ENCODE results near the gene DNAJA3.

The DNAJA3 gene

DNA sequence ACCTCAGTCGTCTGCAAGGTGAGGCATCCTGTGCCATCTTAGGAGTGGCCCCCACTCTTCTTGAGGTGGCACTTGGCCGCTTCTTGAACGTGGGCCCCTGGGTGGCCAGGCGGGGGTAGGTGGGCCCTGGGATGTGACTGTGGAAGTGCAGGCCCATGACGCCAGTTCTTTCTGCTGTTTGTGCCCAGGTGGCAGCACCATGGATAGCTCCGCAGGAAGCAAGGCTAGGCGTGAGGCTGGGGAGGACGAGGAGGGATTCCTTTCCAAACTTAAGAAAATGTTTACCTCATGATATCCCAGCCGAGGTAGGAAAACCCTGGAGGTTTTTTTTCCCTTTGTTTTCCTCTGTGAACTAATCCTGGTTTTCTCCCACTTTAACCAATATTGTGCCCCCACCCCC, 29.0 kb downstream of the DNAJA3 start:
- H3K27ac ChIP-seq (ENCODE audit: poor library complexity, severe bottlenecking) = no peak overlapping the region
- TF ChIP-seq, protein P1, sequence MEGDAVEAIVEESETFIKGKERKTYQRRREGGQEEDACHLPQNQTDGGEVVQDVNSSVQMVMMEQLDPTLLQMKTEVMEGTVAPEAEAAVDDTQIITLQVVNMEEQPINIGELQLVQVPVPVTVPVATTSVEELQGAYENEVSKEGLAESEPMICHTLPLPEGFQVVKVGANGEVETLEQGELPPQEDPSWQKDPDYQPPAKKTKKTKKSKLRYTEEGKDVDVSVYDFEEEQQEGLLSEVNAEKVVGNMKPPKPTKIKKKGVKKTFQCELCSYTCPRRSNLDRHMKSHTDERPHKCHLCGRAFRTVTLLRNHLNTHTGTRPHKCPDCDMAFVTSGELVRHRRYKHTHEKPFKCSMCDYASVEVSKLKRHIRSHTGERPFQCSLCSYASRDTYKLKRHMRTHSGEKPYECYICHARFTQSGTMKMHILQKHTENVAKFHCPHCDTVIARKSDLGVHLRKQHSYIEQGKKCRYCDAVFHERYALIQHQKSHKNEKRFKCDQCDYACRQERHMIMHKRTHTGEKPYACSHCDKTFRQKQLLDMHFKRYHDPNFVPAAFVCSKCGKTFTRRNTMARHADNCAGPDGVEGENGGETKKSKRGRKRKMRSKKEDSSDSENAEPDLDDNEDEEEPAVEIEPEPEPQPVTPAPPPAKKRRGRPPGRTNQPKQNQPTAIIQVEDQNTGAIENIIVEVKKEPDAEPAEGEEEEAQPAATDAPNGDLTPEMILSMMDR (IDR thresholded peaks at IDR 0.05; ENCODE audit: poor library complexity, severe bottlenecking) = no peak
- no peak overlapping the region for H3K4me3 ChIP-seq (ENCODE audit: severe bottlenecking)
- ATAC-seq (ENCODE audit: low read depth) = no peak
- no peaks in the 10 kb centered on the region for H3K4me1 ChIP-seq (ENCODE audit: insufficient read depth, poor library complexity, severe bottlenecking)
- H3K9me3 ChIP-seq (ENCODE audit: severe bottlenecking) = no peaks in the 10 kb centered on the region
- no peak for DNase-seq (ENCODE audit: low spot score)
- H3K27me3 ChIP-seq (ENCODE audit: insufficient read depth, poor library complexity, severe bottlenecking) = no peaks in the 10 kb centered on the region
- H3K36me3 ChIP-seq (ENCODE audit: low read depth) = peaks cover 70% of the 10 kb centered on the region

DNA sequence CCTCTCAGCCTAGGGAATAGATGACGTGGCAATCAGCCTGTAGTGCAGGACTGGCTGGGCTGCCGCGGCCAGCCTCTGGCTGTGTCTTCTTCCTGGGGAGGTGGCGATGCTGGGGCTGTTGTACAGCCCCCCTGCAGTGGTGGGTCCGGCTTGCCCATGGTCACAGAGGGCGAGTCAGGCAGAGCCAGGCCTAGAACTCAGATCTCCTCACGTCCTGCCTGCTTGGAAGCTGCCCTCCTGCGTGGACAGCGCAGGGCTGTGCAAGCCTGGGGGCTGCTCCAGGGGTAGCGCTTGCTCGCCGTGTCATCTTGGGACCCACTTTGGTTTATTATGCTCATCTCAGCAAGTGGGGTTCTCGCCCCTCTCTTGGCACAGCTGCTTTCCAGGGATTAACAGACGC, 29.4 kb downstream of the DNAJA3 start:
- H3K9me3 ChIP-seq (ENCODE audit: severe bottlenecking) = no peaks in the 10 kb centered on the region
- H3K27ac ChIP-seq (ENCODE audit: poor library complexity, severe bottlenecking) = no peak overlapping the region
- H3K27me3 ChIP-seq (ENCODE audit: insufficient read depth, poor library complexity, severe bottlenecking) = no peaks in the 10 kb centered on the region
- H3K4me1 ChIP-seq (ENCODE audit: insufficient read depth, poor library complexity, severe bottlenecking) = no peaks in the 10 kb centered on the region
- TF ChIP-seq, protein P1 (IDR thresholded peaks at IDR 0.05; ENCODE audit: poor library complexity, severe bottlenecking) = no peak
- no peak for ATAC-seq (ENCODE audit: low read depth)
- peaks cover 66% of the 10 kb centered on the region for H3K36me3 ChIP-seq (ENCODE audit: low read depth)
- no peak overlapping the region for H3K4me3 ChIP-seq (ENCODE audit: severe bottlenecking)
- DNase-seq (ENCODE audit: low spot score) = no peak

DNA sequence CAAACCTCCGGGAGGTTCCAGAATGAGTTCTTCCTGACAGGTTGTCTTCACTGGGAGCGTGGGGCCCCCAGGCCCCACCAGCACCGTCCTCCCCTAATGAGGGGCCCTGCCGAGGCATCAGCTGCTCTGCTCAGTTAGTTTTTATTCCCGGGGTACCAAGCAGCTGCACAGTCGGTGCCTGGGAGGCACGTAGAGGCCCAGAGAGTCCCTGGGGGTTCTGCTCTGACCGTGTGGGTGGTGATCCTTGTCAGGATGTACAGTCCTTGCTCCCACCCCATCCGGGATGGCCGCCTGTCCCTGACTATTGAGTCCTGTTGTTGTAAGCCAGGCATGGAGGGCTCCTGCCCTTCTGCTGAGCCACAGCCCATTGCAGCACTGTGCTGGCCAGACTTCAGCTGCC, 30.3 kb downstream of the DNAJA3 start:
- peaks cover 57% of the 10 kb centered on the region for H3K36me3 ChIP-seq (ENCODE audit: low read depth)
- DNase-seq (ENCODE audit: low spot score) = no peak

DNA sequence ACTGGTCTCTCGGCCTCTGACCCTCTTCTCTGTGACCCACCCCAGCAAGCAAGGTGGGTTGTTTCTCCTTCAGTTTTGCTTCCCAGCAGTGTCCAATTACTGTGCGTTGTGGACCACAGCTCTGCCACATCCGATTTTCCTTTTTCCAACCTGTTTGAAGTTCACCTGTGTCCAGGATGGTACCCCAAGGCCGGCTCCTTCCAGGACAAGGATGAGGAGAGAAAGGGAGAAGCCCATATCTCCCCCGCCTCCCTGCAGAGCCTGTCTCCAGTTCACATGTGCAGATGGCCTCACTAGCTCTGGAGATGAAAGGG, 35.2 kb downstream of the DNAJA3 start:
- no peak for DNase-seq (ENCODE audit: low spot score)
- no peak overlapping the region for H3K27ac ChIP-seq (ENCODE audit: poor library complexity, severe bottlenecking)

More for the DNA sequence above, 30.3 kb downstream of the DNAJA3 start:
- Histone ChIP-seq H3K4me1 (ENCODE audit: insufficient read depth, poor library complexity, severe bottlenecking) (no peaks in the 10 kb centered on the region), H3K27ac (ENCODE audit: poor library complexity, severe bottlenecking) (no peak overlapping the region), H3K27me3 (ENCODE audit: insufficient read depth, poor library complexity, severe bottlenecking) (no peaks in the 10 kb centered on the region), H3K9me3 (ENCODE audit: severe bottlenecking) (no peaks in the 10 kb centered on the region), H3K4me3 (ENCODE audit: severe bottlenecking) (no peak overlapping the region)
- TF ChIP-seq, protein P1 (IDR thresholded peaks at IDR 0.05; ENCODE audit: poor library complexity, severe bottlenecking) = no peak
- 0 out of 3 replicates have a peak, but pooled peaks have one; percentile 7 for ATAC-seq (ENCODE audit: low read depth)

More for the DNA sequence above, 35.2 kb downstream of the DNAJA3 start:
- ATAC-seq (ENCODE audit: low read depth) = no peak
- peaks cover 20% of the 10 kb centered on the region for H3K4me1 ChIP-seq (ENCODE audit: insufficient read depth, poor library complexity, severe bottlenecking)
- H3K36me3 ChIP-seq (ENCODE audit: low read depth) = peaks cover 42% of the 10 kb centered on the region
- H3K4me3 ChIP-seq (ENCODE audit: severe bottlenecking) = no peak overlapping the region
- no peaks in the 10 kb centered on the region for H3K27me3 ChIP-seq (ENCODE audit: insufficient read depth, poor library complexity, severe bottlenecking)
- TF ChIP-seq, protein P1 (IDR thresholded peaks at IDR 0.05; ENCODE audit: poor library complexity, severe bottlenecking) = no peak
- H3K9me3 ChIP-seq (ENCODE audit: severe bottlenecking) = no peaks in the 10 kb centered on the region
